ENCODE measurements around the gene APOL1.
"Not testable (repeated sequence)": the region's sequence is repeated elsewhere in the genome, so short reads cannot be mapped to it uniquely, and the experiment has no call there.

APOL1 gene

GRCh38 chr22:36284171-36284571 is 31.2 kb downstream of the APOL1 start:
- Histone ChIP-seq H3K27ac (ENCODE audit: insufficient read depth, low read depth, low read length, poor library complexity, severe bottlenecking) (no peak overlapping the region), H3K36me3 (ENCODE audit: control insufficient read depth, insufficient read depth, low read length) (peaks cover 39% of the 10 kb centered on the region), H3K27me3 (ENCODE audit: control insufficient read depth, insufficient read depth, low read length, poor library complexity, severe bottlenecking) (no peaks in the 10 kb centered on the region), H3K4me3 (ENCODE audit: insufficient read depth, low read depth, low read length) (no peak overlapping the region), H3K9me3 (ENCODE audit: control insufficient read depth, low read length) (no peaks in the 10 kb centered on the region), H3K4me1 (ENCODE audit: control insufficient read depth, insufficient read depth, low read length) (no peaks in the 10 kb centered on the region)
- 96 to 97% methylated on average over 24 of the region's 24 CpGs for WGBS, 2 experiments

- no peaks in the 10 kb centered on the region for H3K4me1 ChIP-seq (ENCODE audit: control insufficient read depth, insufficient read depth, low read length)
- H3K9me3 ChIP-seq (ENCODE audit: control insufficient read depth, low read length) = no peaks in the 10 kb centered on the region
- no peak overlapping the region for H3K4me3 ChIP-seq (ENCODE audit: insufficient read depth, low read depth, low read length)
- H3K36me3 ChIP-seq (ENCODE audit: control insufficient read depth, insufficient read depth, low read length) = peaks cover 47% of the 10 kb centered on the region
- H3K27ac ChIP-seq (ENCODE audit: insufficient read depth, low read depth, low read length, poor library complexity, severe bottlenecking) = no peak overlapping the region
- no peaks in the 10 kb centered on the region for H3K27me3 ChIP-seq (ENCODE audit: control insufficient read depth, insufficient read depth, low read length, poor library complexity, severe bottlenecking)
- 96 to 97% methylated on average over 12 of the region's 12 CpGs for WGBS, 2 experiments
These were observed 32.1 kb downstream of the APOL1 start for GRCh38 chr22:36285017-36285416.

GRCh38 chr22:36285545-36285944 is 32.6 kb downstream of the APOL1 start:
- whole genome bisulfite sequencing, 2 experiments = 95 to 96% methylated on average over 21 of the region's 21 CpGs
- Histone ChIP-seq H3K4me1 (ENCODE audit: control insufficient read depth, insufficient read depth, low read length) (no peaks in the 10 kb centered on the region), H3K27ac (ENCODE audit: insufficient read depth, low read depth, low read length, poor library complexity, severe bottlenecking) (no peak overlapping the region), H3K36me3 (ENCODE audit: control insufficient read depth, insufficient read depth, low read length) (peaks cover 48% of the 10 kb centered on the region), H3K27me3 (ENCODE audit: control insufficient read depth, insufficient read depth, low read length, poor library complexity, severe bottlenecking) (no peaks in the 10 kb centered on the region), H3K4me3 (ENCODE audit: insufficient read depth, low read depth, low read length) (no peak overlapping the region), H3K9me3 (ENCODE audit: control insufficient read depth, low read length) (no peaks in the 10 kb centered on the region)

GRCh38 chr22:36286096-36286957 is 33.4 kb downstream of the APOL1 start:
- Histone ChIP-seq H3K27ac (ENCODE audit: insufficient read depth, low read depth, low read length, poor library complexity, severe bottlenecking) (no peak overlapping the region), H3K9me3 (ENCODE audit: control insufficient read depth, low read length) (no peaks in the 10 kb centered on the region), H3K27me3 (ENCODE audit: control insufficient read depth, insufficient read depth, low read length, poor library complexity, severe bottlenecking) (no peaks in the 10 kb centered on the region), H3K36me3 (ENCODE audit: control insufficient read depth, insufficient read depth, low read length) (peaks cover 48% of the 10 kb centered on the region), H3K4me3 (ENCODE audit: insufficient read depth, low read depth, low read length) (no peak overlapping the region), H3K4me1 (ENCODE audit: control insufficient read depth, insufficient read depth, low read length) (no peaks in the 10 kb centered on the region)
- WGBS, 2 experiments = 70% methylated on average over 28 of the region's 28 CpGs

GRCh38 chr22:36287881-36288515 is 35.1 kb downstream of the APOL1 start:
- no peak overlapping the region for H3K27ac ChIP-seq (ENCODE audit: insufficient read depth, low read depth, low read length, poor library complexity, severe bottlenecking)
- H3K4me1 ChIP-seq (ENCODE audit: control insufficient read depth, insufficient read depth, low read length) = no peaks in the 10 kb centered on the region
- H3K4me3 ChIP-seq (ENCODE audit: insufficient read depth, low read depth, low read length) = no peak overlapping the region
- no peaks in the 10 kb centered on the region for H3K27me3 ChIP-seq (ENCODE audit: control insufficient read depth, insufficient read depth, low read length, poor library complexity, severe bottlenecking)
- 95% methylated on average over 20 of the region's 20 CpGs for WGBS, 2 experiments
- H3K36me3 ChIP-seq (ENCODE audit: control insufficient read depth, insufficient read depth, low read length) = peaks cover 52% of the 10 kb centered on the region
- no peaks in the 10 kb centered on the region for H3K9me3 ChIP-seq (ENCODE audit: control insufficient read depth, low read length)

- Histone ChIP-seq H3K4me3 (ENCODE audit: insufficient read depth, low read depth, low read length) (no peak overlapping the region), H3K36me3 (ENCODE audit: control insufficient read depth, insufficient read depth, low read length) (peaks cover 60% of the 10 kb centered on the region), H3K27ac (ENCODE audit: insufficient read depth, low read depth, low read length, poor library complexity, severe bottlenecking) (no peak overlapping the region), H3K27me3 (ENCODE audit: control insufficient read depth, insufficient read depth, low read length, poor library complexity, severe bottlenecking) (no peaks in the 10 kb centered on the region), H3K4me1 (ENCODE audit: control insufficient read depth, insufficient read depth, low read length) (no peaks in the 10 kb centered on the region), H3K9me3 (ENCODE audit: control insufficient read depth, low read length) (no peaks in the 10 kb centered on the region)
- 95% methylated on average over 33 of the region's 33 CpGs for WGBS, 2 experiments
These were observed 35.9 kb downstream of the APOL1 start for GRCh38 chr22:36288571-36289405.

- H3K27ac ChIP-seq (ENCODE audit: insufficient read depth, low read depth, low read length, poor library complexity, severe bottlenecking) = no peak overlapping the region
- H3K4me1 ChIP-seq (ENCODE audit: control insufficient read depth, insufficient read depth, low read length) = no peaks in the 10 kb centered on the region
- peaks cover 62% of the 10 kb centered on the region for H3K36me3 ChIP-seq (ENCODE audit: control insufficient read depth, insufficient read depth, low read length)
- no peak overlapping the region for H3K4me3 ChIP-seq (ENCODE audit: insufficient read depth, low read depth, low read length)
- 95 to 98% methylated on average over 7 of the region's 7 CpGs for WGBS, 2 experiments
- H3K27me3 ChIP-seq (ENCODE audit: control insufficient read depth, insufficient read depth, low read length, poor library complexity, severe bottlenecking) = no peaks in the 10 kb centered on the region
- no peaks in the 10 kb centered on the region for H3K9me3 ChIP-seq (ENCODE audit: control insufficient read depth, low read length)
These were observed 36.5 kb downstream of the APOL1 start for GRCh38 chr22:36289406-36289870.

- not testable (repeated sequence) for H3K9me3 ChIP-seq (ENCODE audit: control insufficient read depth, low read length); H3K4me1 ChIP-seq (ENCODE audit: control insufficient read depth, insufficient read depth, low read length); H3K27me3 ChIP-seq (ENCODE audit: control insufficient read depth, insufficient read depth, low read length, poor library complexity, severe bottlenecking); H3K27ac ChIP-seq (ENCODE audit: insufficient read depth, low read depth, low read length, poor library complexity, severe bottlenecking); H3K4me3 ChIP-seq (ENCODE audit: insufficient read depth, low read depth, low read length)
- peaks cover 62% of the 10 kb centered on the region for H3K36me3 ChIP-seq (ENCODE audit: control insufficient read depth, insufficient read depth, low read length)
- WGBS, 2 experiments = 93 to 95% methylated on average over 9 of the region's 11 CpGs
These were observed 37.0 kb downstream of the APOL1 start for GRCh38 chr22:36289948-36290371.

GRCh38 chr22:36290391-36291075 is 37.6 kb downstream of the APOL1 start:
- peaks cover 62% of the 10 kb centered on the region for H3K36me3 ChIP-seq (ENCODE audit: control insufficient read depth, insufficient read depth, low read length)
- not testable (repeated sequence) for H3K9me3 ChIP-seq (ENCODE audit: control insufficient read depth, low read length); H3K27me3 ChIP-seq (ENCODE audit: control insufficient read depth, insufficient read depth, low read length, poor library complexity, severe bottlenecking); H3K4me1 ChIP-seq (ENCODE audit: control insufficient read depth, insufficient read depth, low read length); H3K4me3 ChIP-seq (ENCODE audit: insufficient read depth, low read depth, low read length); H3K27ac ChIP-seq (ENCODE audit: insufficient read depth, low read depth, low read length, poor library complexity, severe bottlenecking)
- WGBS, 2 experiments = 94 to 97% methylated on average over 14 to 15 of the region's 40 CpGs

All from ectodermal cell (in vitro differentiated cells).